Neuron (in vitro differentiated cells): ENCODE data around the gene CALHM3.

Experiments
- H2AFZ ChIP-seq: one replicate; pipeline ENCODE4 v1.6.1; 2013; ENCODE audit warnings: low read depth, mild to moderate bottlenecking, inconsistent platforms, low read length, moderate library complexity
- H3K27me3 ChIP-seq: one replicate; pipeline ENCODE4 v1.6.1; 2013; ENCODE audit warnings: low read length; ENCODE audit not compliant: insufficient read depth
- H3K36me3 ChIP-seq: one replicate; pipeline ENCODE4 v1.6.1; 2013; ENCODE audit warnings: low read length; ENCODE audit not compliant: insufficient read depth
- H3K4me1 ChIP-seq: one replicate; pipeline ENCODE4 v1.6.1; 2013; ENCODE audit warnings: low read length; ENCODE audit not compliant: insufficient read depth
- H3K4me3 ChIP-seq: 2 replicates; pipeline ENCODE4 v1.5.1; 2013; ENCODE audit warnings: mild to moderate bottlenecking, low read length, moderate library complexity
- H3K9me3 ChIP-seq: one replicate; pipeline ENCODE4 v1.6.1; 2013; ENCODE audit warnings: low read length

The CALHM3 gene

GRCh38 chr10:103457896-103458583 lies 21.0 kb downstream of the CALHM3 start:
- Histone ChIP-seq H3K36me3 (no peaks in the 10 kb centered on the region), H2AFZ (no peak overlapping the region), H3K4me1 (peaks cover 2% of the 10 kb centered on the region), H3K4me3 (no peak overlapping the region), H3K9me3 (peaks cover 2% of the 10 kb centered on the region), H3K27me3 (no peaks in the 10 kb centered on the region)

- Histone ChIP-seq H3K9me3 (no peaks in the 10 kb centered on the region), H3K27me3 (no peaks in the 10 kb centered on the region), H3K36me3 (no peaks in the 10 kb centered on the region), H2AFZ (no peak overlapping the region), H3K4me1 (peaks cover 2% of the 10 kb centered on the region), H3K4me3 (no peak overlapping the region)
Observed at GRCh38 chr10:103457176-103457712, 21.8 kb downstream of the CALHM3 start.

- H3K9me3 ChIP-seq: no peaks in the 10 kb centered on the region
- H3K4me3 ChIP-seq: no peak overlapping the region
- H2AFZ ChIP-seq: no peak overlapping the region
- no peaks in the 10 kb centered on the region for H3K27me3 ChIP-seq
- peaks cover 2% of the 10 kb centered on the region for H3K4me1 ChIP-seq
- no peaks in the 10 kb centered on the region for H3K36me3 ChIP-seq
Observed at GRCh38 chr10:103456074-103456660, 22.9 kb downstream of the CALHM3 start.

- Histone ChIP-seq H3K36me3 (no peaks in the 10 kb centered on the region), H3K27me3 (no peaks in the 10 kb centered on the region), H3K9me3 (no peaks in the 10 kb centered on the region), H3K4me1 (peaks cover 2% of the 10 kb centered on the region), H3K4me3 (no peak overlapping the region), H2AFZ (no peak overlapping the region)
Observed at GRCh38 chr10:103455235-103455634, 23.8 kb downstream of the CALHM3 start.

- H3K27me3 ChIP-seq: no peaks in the 10 kb centered on the region
- no peak overlapping the region for H3K4me3 ChIP-seq
- no peak overlapping the region for H2AFZ ChIP-seq
- H3K9me3 ChIP-seq: no peaks in the 10 kb centered on the region
- H3K4me1 ChIP-seq: no peaks in the 10 kb centered on the region
- H3K36me3 ChIP-seq: no peaks in the 10 kb centered on the region
Observed at GRCh38 chr10:103454026-103454425, 25.0 kb downstream of the CALHM3 start.

- H3K36me3 ChIP-seq: peaks cover 2% of the 10 kb centered on the region
- H2AFZ ChIP-seq: no peak overlapping the region
- no peaks in the 10 kb centered on the region for H3K27me3 ChIP-seq
- H3K4me1 ChIP-seq: no peaks in the 10 kb centered on the region
- no peak overlapping the region for H3K4me3 ChIP-seq
- H3K9me3 ChIP-seq: no peaks in the 10 kb centered on the region
Observed at GRCh38 chr10:103452506-103453230, 26.4 kb downstream of the CALHM3 start.

- no peaks in the 10 kb centered on the region for H3K4me1 ChIP-seq
- no peak within 1 kb of the TSS for H2AFZ ChIP-seq
- no peaks in the 10 kb centered on the region for H3K27me3 ChIP-seq
- H3K36me3 ChIP-seq: peaks cover 7% of the 10 kb centered on the region
- no peaks in the 10 kb centered on the region for H3K9me3 ChIP-seq
- no peak within 1 kb of the TSS for H3K4me3 ChIP-seq
Observed at GRCh38 chr10:103451831-103452505, 27.1 kb downstream of the CALHM3 start, which contains the start of gene CALHM2. Gene CALHM2 (minus strand): TSS chr10:103452370. CDS start chr10:103449941, 2,429 bp downstream.

GRCh38 chr10:103451091-103451813 lies 27.8 kb downstream of the CALHM3 start:
- Histone ChIP-seq H3K36me3 (peaks cover 10% of the 10 kb centered on the region), H3K4me3 (no peak overlapping the region), H2AFZ (no peak overlapping the region), H3K9me3 (no peaks in the 10 kb centered on the region), H3K27me3 (no peaks in the 10 kb centered on the region), H3K4me1 (no peaks in the 10 kb centered on the region)

- Histone ChIP-seq H3K9me3 (no peaks in the 10 kb centered on the region), H3K4me3 (no peak overlapping the region), H3K27me3 (no peaks in the 10 kb centered on the region), H3K4me1 (no peaks in the 10 kb centered on the region), H2AFZ (no peak overlapping the region), H3K36me3 (peaks cover 20% of the 10 kb centered on the region)
Observed at GRCh38 chr10:103450201-103450695, 28.8 kb downstream of the CALHM3 start.

GRCh38 chr10:103449208-103450144 lies 29.6 kb downstream of the CALHM3 start:
- Histone ChIP-seq H3K4me3 (no peak overlapping the region), H3K36me3 (peaks cover 28% of the 10 kb centered on the region), H3K4me1 (no peaks in the 10 kb centered on the region), H3K27me3 (no peaks in the 10 kb centered on the region), H2AFZ (no peak overlapping the region), H3K9me3 (no peaks in the 10 kb centered on the region)

- Histone ChIP-seq H3K27me3 (no peaks in the 10 kb centered on the region), H3K4me3 (no peak overlapping the region), H2AFZ (no peak overlapping the region), H3K36me3 (peaks cover 35% of the 10 kb centered on the region), H3K9me3 (no peaks in the 10 kb centered on the region), H3K4me1 (no peaks in the 10 kb centered on the region)
Observed at GRCh38 chr10:103448746-103449145, 30.3 kb downstream of the CALHM3 start.
